ENCODE results near the gene SERF2. TPM values are rescaled to one million over a fixed set of nuclear protein-coding genes. Genes with fewer than 3 reads are reported as not detected.

Gene SERF2
- total and polyA plus RNA-seq, 2 of the 13 experiments (the other 11 are each of a cell fraction or from before 2014, with no cell fraction given) = 811 to 1,257 TPM

DNA sequence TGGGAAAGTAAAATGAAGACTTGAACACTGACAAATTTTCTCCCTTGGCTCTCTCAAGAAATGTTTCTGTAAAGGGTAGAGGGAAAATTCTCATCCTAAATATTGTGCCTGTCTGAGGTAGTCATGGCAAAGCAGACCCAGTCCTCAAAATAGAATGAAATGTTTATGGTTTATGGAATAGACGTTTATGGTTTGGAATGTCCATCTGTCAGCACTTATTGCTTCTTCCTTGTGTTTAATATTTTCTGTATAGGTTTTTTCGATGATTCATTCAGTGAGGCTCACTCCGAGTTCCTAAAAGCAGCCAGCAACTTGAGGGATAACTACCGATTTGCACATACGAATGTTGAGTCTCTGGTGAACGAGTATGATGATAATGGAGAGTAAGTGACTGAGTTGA lies 29.3 kb upstream of the SERF2 start:
- peaks cover 12 to 79% of the 10 kb centered on the region in 2 experiments; a peak in 4 of 5 replicates for H3K36me3 ChIP-seq (replicated peaks in 1 of 2; ENCODE audit: control insufficient read depth in 1 of 2, insufficient read depth in 2 of 2, low read length in 2 of 2)
- peaks cover 1% of the 10 kb centered on the region for H3K79me2 ChIP-seq (ENCODE audit: insufficient read depth, low read length)
- POLR2A ChIA-PET = no interaction called here
- BruUV-seq (replicated peaks) = no TSS peak
- DNase-seq (ENCODE audit: low spot score) (no peak), FAIRE-seq (no peak), ATAC-seq (no peak)
- H3K9ac ChIP-seq (ENCODE audit: insufficient read depth, low read depth, low read length) = no peak overlapping the region
- no peaks in the 10 kb centered on the region for H3K27me3 ChIP-seq (ENCODE audit: control insufficient read depth in 1 of 2, insufficient read depth in 2 of 2, low read length in 2 of 2)
- intact Hi-C loops (cut with micrococcal nuclease; ENCODE audit: unreplicated experiment) = no loop called here
- H3K9me3 ChIP-seq (ENCODE audit: low read length) = no peaks in the 10 kb centered on the region
- CTCF ChIA-PET (ENCODE audit: low intra/inter-chr PET ratio, low total read pairs) = no interaction called here
- 96% methylated on average over 6 of the region's 6 CpGs for WGBS (ENCODE audit: low lambda C conversion rate)
- TF ChIP-seq ARID2 (CRISPR knock-in tag; IDR thresholded peaks at IDR 0.05; ENCODE audit: borderline replicate concordance) (no peak), MAFK (conservative IDR thresholded peaks at IDR 0.05 in 1 of 2, IDR thresholded peaks at IDR 0.05 in 1 of 2; ENCODE audit: low read length in 2 of 2) (peak; percentile 32 to 65; a peak in 2 of 4 replicates), MAFF (IDR thresholded peaks at IDR 0.05; ENCODE audit: low read depth, low read length) (0 out of 2 replicates have a peak, but pooled peaks have one; percentile 6)
- H3K27ac ChIP-seq (ENCODE audit: extremely low read length, insufficient read depth, low read length) = no peak overlapping the region
- in situ Hi-C loops (cut with HindIII; ENCODE audit: extremely low pct_ligation_motif_present, low pct_unique_long_range_greater_than_20kb) = loop anchor here (25.0 kb wide), 1 partner anchor 326 kb away; no protein-coding TSS in a partner anchor
- no peaks in the 10 kb centered on the region for H3K4me1 ChIP-seq (ENCODE audit: insufficient read depth, low read length)
- H3K4me3 ChIP-seq (replicated peaks in 1 of 3; ENCODE audit: insufficient read depth in 1 of 3, low read depth in 2 of 3, low read length in 3 of 3) = no peak overlapping the region
- H4K20me1 ChIP-seq (ENCODE audit: insufficient read depth, low read length) = 0 out of 2 replicates have a peak, but pooled peaks cover 2% of the 10 kb centered on the region
- H3K4me2 ChIP-seq (ENCODE audit: low read depth, low read length) = no peak overlapping the region
- H2AFZ ChIP-seq (ENCODE audit: low read length) = no peak overlapping the region

DNA sequence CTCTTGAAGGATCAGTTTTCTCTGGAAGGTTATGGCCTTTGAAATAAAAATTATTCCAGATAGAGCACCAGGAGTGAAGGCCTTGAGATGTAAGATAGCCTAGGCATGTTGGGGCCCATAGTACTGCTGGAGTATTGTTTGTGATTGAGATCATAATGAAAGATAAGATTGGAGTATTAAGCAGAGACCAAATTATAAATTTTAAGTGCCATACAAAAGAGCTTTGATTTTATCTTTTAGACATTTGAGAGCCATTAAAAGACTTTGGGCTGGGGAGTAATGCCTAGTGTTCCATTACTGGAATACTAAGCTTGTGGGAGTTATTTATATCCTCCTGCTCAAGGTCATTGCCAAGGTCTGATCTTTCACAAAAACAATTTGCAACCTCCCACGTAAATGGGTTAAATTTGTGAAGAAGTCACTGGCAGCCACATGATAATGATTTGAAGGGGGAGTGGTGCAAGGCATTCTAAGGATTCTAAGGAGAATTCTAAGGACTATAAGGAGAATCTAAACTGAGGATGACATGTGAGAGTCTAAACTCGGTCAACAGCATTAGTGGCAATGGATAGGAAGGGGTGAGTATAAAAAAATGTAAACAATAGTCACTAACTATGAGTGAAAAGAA lies 28.2 kb upstream of the SERF2 start:
- Histone ChIP-seq H3K9me3 (ENCODE audit: low read length) (no peaks in the 10 kb centered on the region), H3K27ac (ENCODE audit: extremely low read length, insufficient read depth, low read length) (no peak overlapping the region), H2AFZ (ENCODE audit: low read length) (no peak overlapping the region), H3K79me2 (ENCODE audit: insufficient read depth, low read length) (peaks cover 1% of the 10 kb centered on the region), H3K4me3 (replicated peaks in 1 of 3; ENCODE audit: insufficient read depth in 1 of 3, low read depth in 2 of 3, low read length in 3 of 3) (no peak overlapping the region), H3K4me1 (ENCODE audit: insufficient read depth, low read length) (no peaks in the 10 kb centered on the region), H3K4me2 (ENCODE audit: low read depth, low read length) (no peak overlapping the region), H3K9ac (ENCODE audit: insufficient read depth, low read depth, low read length) (no peak overlapping the region), H4K20me1 (ENCODE audit: insufficient read depth, low read length) (0 out of 2 replicates have a peak, but pooled peaks cover 2% of the 10 kb centered on the region), H3K36me3 (replicated peaks in 1 of 2; ENCODE audit: control insufficient read depth in 1 of 2, insufficient read depth in 2 of 2, low read length in 2 of 2) (peaks cover 14 to 79% of the 10 kb centered on the region in 2 experiments; a peak in 4 of 5 replicates), H3K27me3 (ENCODE audit: control insufficient read depth in 1 of 2, insufficient read depth in 2 of 2, low read length in 2 of 2) (no peaks in the 10 kb centered on the region)
- intact Hi-C loops (cut with micrococcal nuclease; ENCODE audit: unreplicated experiment) = no loop called here
- no TSS peak for BruUV-seq (replicated peaks)
- in situ Hi-C loops (cut with HindIII; ENCODE audit: extremely low pct_ligation_motif_present, low pct_unique_long_range_greater_than_20kb) = loop anchor here (25.0 kb wide), 1 partner anchor 327 kb away; no protein-coding TSS in a partner anchor
- CTCF ChIA-PET (ENCODE audit: low intra/inter-chr PET ratio, low total read pairs) = no interaction called here
- FAIRE-seq = no peak
- TF ChIP-seq ZKSCAN1 (IDR thresholded peaks at IDR 0.05; ENCODE audit: low read length) (no peak), RBM22 (optimal IDR thresholded peaks at IDR 0.05; ENCODE audit: low read length) (peak; percentile 25), ZNF619 (CRISPR knock-in tag; IDR thresholded peaks at IDR 0.05) (no peak), ZNF644 (CRISPR knock-in tag; IDR thresholded peaks at IDR 0.05; ENCODE audit: low read depth) (no peak)
- TF ChIP-seq, protein P1, sequence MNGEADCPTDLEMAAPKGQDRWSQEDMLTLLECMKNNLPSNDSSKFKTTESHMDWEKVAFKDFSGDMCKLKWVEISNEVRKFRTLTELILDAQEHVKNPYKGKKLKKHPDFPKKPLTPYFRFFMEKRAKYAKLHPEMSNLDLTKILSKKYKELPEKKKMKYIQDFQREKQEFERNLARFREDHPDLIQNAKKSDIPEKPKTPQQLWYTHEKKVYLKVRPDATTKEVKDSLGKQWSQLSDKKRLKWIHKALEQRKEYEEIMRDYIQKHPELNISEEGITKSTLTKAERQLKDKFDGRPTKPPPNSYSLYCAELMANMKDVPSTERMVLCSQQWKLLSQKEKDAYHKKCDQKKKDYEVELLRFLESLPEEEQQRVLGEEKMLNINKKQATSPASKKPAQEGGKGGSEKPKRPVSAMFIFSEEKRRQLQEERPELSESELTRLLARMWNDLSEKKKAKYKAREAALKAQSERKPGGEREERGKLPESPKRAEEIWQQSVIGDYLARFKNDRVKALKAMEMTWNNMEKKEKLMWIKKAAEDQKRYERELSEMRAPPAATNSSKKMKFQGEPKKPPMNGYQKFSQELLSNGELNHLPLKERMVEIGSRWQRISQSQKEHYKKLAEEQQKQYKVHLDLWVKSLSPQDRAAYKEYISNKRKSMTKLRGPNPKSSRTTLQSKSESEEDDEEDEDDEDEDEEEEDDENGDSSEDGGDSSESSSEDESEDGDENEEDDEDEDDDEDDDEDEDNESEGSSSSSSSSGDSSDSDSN (CRISPR knock-in tag; IDR thresholded peaks at IDR 0.05) = no peak
- no peak for ATAC-seq
- DNase-seq (ENCODE audit: low spot score) = no peak
- WGBS (ENCODE audit: low lambda C conversion rate) = 95% methylated on average over 2 of the region's 2 CpGs
- POLR2A ChIA-PET = no interaction called here

Data from HepG2 (cell line).